ENCODE measurements around the gene ZNF630. TPM values are rescaled to one million over a fixed set of nuclear protein-coding genes. Genes with fewer than 3 reads are reported as not detected.
"Not testable (repeated sequence)": the region's sequence is repeated elsewhere in the genome, so short reads cannot be mapped to it uniquely, and the experiment has no call there.

Gene ZNF630
- total RNA-seq (2014; rRNA removed; shearing (Covaris generic)) = not detected in 2 replicates
- polyA plus RNA-seq (2015; cell fraction: cytosol; rRNA removed) = not detected in 2 replicates
- not detected in 2 replicates for polyA plus RNA-seq (2015; cell fraction: nucleus; rRNA removed)

GRCh38 chrX:48071064-48071985 is at the start of gene ZNF630:
ZNF630 (minus strand) TSS chrX:48071640; CDS start chrX:48066886, 4,754 bp downstream.
- DNase-seq (ENCODE audit: low read depth, low spot score) = no peak
- in situ Hi-C loops (cut with HindIII; ENCODE audit: low pct_unique_long_range_greater_than_20kb, low sequenced_read_pairs) = no loop called here

DNA sequence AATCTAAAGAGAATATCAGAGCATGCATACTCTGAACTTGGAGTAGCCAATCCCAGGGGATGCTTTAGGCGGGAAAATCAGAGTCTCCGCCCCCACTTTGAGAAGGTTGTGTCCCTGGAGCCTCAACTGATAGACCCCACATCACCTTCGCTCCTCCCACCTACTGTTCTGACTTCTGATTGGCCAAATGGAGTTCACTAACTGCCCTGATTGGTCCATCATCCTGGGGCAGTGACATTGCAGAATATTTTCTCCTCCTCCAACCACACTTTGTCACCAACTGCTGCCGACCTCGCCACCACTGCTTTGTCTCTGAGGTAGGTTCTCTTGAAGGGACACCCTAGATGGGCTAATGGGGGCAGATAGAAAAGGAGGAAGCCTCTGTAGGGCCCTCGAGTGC is 36.3 kb upstream of the ZNF630 start:
- in situ Hi-C loops (cut with HindIII; ENCODE audit: low pct_unique_long_range_greater_than_20kb, low sequenced_read_pairs) = no loop called here
- DNase-seq (ENCODE audit: low read depth, low spot score) = no peak

GRCh38 chrX:48102874-48103374 is 31.5 kb upstream of the ZNF630 start:
- in situ Hi-C loops (cut with HindIII; ENCODE audit: low pct_unique_long_range_greater_than_20kb, low sequenced_read_pairs) = no loop called here
- no peak for DNase-seq (ENCODE audit: low read depth, low spot score)

GRCh38 chrX:48101443-48101842 is 30.0 kb upstream of the ZNF630 start:
- in situ Hi-C loops (cut with HindIII; ENCODE audit: low pct_unique_long_range_greater_than_20kb, low sequenced_read_pairs) = no loop called here
- DNase-seq (ENCODE audit: low read depth, low spot score) = no peak

DNA sequence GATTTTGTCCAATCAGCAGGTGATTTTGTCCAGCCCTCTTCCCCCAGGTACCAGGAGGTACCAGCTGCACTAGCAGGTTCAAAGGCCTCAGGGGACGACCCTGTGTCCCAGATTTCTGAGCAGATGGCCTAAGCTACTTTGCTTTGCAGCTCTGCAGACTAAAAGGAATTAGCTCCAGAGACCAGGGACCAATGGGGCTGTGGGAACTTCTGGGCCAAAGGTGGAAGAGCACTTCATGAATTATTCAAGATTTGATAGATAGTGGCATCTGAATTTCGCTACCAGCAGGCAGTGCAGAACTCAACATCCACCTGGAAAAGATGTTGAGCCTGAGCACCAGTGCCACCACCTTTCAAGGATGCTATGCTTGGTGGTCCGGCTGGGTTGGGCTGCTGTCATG is 21.1 kb upstream of the ZNF630 start:
- DNase-seq (ENCODE audit: low read depth, low spot score); in situ Hi-C loops (cut with HindIII; ENCODE audit: low pct_unique_long_range_greater_than_20kb, low sequenced_read_pairs): not testable (repeated sequence)

GRCh38 chrX:48090123-48090522 is 18.7 kb upstream of the ZNF630 start:
- in situ Hi-C loops (cut with HindIII; ENCODE audit: low pct_unique_long_range_greater_than_20kb, low sequenced_read_pairs) = no loop called here
- DNase-seq (ENCODE audit: low read depth, low spot score) = no peak

GRCh38 chrX:48086082-48086481 is 14.6 kb upstream of the ZNF630 start:
- no peak for DNase-seq (ENCODE audit: low read depth, low spot score)
- in situ Hi-C loops (cut with HindIII; ENCODE audit: low pct_unique_long_range_greater_than_20kb, low sequenced_read_pairs) = no loop called here

DNA sequence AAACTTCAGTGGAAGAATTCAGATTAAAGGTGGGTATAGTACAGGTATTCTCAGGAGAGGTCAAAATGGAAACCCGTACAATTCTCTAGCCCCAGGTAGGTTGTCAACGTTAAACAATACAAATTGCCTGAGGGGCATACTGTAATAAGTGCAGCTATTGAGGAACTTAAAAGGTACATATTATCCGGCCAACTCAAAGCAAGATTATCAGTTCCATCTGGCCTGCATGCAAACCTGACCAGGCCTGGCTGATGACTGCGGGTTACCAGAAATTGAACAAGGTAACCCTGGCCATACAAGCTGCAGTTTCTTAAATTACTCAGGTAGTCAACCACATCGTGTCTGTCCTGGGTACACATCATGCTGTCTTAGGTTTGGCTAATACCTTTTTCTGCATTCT is 12.3 kb upstream of the ZNF630 start:
- in situ Hi-C loops (cut with HindIII; ENCODE audit: low pct_unique_long_range_greater_than_20kb, low sequenced_read_pairs) = no loop called here
- DNase-seq (ENCODE audit: low read depth, low spot score) = no peak

- in situ Hi-C loops (cut with HindIII; ENCODE audit: low pct_unique_long_range_greater_than_20kb, low sequenced_read_pairs) = no loop called here
- DNase-seq (ENCODE audit: low read depth, low spot score) = no peak
These were observed 11.8 kb upstream of the ZNF630 start for GRCh38 chrX:48083212-48083611.

DNA sequence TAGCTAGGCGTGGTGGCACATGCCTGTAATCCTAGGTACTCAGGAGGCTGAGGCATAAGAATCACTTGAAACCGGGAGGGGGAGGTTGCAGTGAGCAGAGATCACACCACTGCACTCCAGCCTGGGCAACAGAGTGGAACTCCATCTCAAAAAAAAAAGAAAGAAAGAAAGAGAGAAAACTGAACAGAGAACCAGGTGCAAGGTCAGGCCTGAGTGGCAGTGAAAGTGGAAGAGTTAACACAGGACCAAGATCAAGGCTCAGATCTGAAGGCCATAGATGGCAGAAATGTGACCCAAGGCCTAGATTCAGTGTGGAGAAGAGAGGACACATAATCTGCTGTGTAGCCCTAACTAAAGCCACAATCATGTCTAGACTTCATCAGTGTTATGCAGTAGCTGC is 4.9 kb upstream of the ZNF630 start:
- DNase-seq (ENCODE audit: low read depth, low spot score) = no peak
- in situ Hi-C loops (cut with HindIII; ENCODE audit: low pct_unique_long_range_greater_than_20kb, low sequenced_read_pairs) = no loop called here

DNA sequence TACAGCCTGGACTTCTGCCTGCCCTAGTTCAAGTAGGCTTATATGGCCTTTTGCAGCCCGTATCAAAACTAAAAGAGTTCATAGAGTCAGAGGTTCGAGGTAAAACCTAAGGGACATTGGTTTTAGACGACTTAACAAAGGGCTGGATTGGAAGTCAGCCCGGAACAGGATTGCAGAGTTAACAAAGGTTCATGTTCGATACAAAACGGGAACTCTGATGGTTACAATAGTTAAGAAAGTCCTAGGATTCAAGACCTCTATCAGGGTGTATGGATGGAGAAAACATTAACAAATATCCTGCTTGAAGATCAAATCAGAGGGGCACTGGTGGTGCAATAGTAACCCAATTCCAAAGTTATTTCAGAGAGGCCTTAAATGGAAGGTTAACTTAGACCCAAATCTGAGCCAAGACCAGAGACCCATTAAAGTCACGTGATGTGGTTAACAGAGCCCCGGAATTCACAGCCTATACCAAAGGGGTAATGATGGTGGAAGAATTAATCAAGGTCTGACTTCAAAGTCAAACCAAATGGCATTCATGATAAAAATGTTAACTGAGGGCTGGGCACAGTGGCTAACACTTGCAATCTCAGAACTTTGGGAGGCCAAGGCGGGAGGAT is 656 bp upstream of the ZNF630 start:
- in situ Hi-C loops (cut with HindIII; ENCODE audit: low pct_unique_long_range_greater_than_20kb, low sequenced_read_pairs) = no loop called here
- DNase-seq (ENCODE audit: low read depth, low spot score) = no peak

DNA sequence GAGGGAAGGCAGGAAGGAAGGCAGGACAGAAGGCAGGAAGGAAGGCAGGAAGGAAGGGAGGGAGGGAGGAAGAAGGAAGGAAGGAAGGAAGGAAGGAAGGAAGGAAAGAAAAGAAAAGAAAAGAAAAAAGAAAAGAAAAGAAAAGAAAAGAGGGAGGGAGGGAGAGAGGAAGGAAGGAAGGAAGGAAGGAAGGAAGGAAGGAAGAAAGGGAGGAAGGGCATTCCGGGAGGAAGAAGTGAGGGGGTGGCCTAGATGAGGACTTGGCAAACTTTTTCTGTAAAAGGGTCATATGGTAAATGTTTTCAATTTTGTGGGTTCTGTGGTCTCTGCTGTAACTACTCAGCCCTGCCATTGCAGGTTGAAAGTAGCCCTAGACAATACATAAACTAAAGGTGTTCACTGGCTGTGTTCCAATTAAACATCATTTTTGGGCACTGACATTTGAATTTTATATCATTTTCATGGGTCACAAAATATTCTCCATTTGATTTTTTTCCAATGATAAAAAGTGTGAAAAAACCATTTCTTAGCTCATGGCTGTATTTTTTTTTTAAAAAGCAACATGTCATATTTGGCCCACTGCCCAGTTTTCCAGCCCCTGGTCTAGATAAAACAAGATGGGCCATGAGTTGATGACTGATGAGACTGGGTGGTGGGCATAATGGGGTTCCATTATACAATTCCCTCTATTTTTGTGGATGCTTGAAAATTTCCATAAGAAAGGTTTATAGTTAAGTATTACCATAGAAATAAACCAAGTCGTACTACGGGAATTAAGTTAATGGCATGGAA is 3.1 kb downstream of the ZNF630 start:
- in situ Hi-C loops (cut with HindIII; ENCODE audit: low pct_unique_long_range_greater_than_20kb, low sequenced_read_pairs) = no loop called here
- DNase-seq (ENCODE audit: low read depth, low spot score) = no peak

- DNase-seq (ENCODE audit: low read depth, low spot score) = no peak
- in situ Hi-C loops (cut with HindIII; ENCODE audit: low pct_unique_long_range_greater_than_20kb, low sequenced_read_pairs) = no loop called here
These were observed 7.2 kb downstream of the ZNF630 start for GRCh38 chrX:48064261-48064660.

- in situ Hi-C loops (cut with HindIII; ENCODE audit: low pct_unique_long_range_greater_than_20kb, low sequenced_read_pairs) = no loop called here
- no peak for DNase-seq (ENCODE audit: low read depth, low spot score)
These were observed 12.2 kb downstream of the ZNF630 start for GRCh38 chrX:48059296-48059639.

GRCh38 chrX:48058621-48059295 is 12.7 kb downstream of the ZNF630 start:
- no peak for DNase-seq (ENCODE audit: low read depth, low spot score)
- in situ Hi-C loops (cut with HindIII; ENCODE audit: low pct_unique_long_range_greater_than_20kb, low sequenced_read_pairs) = no loop called here

DNA sequence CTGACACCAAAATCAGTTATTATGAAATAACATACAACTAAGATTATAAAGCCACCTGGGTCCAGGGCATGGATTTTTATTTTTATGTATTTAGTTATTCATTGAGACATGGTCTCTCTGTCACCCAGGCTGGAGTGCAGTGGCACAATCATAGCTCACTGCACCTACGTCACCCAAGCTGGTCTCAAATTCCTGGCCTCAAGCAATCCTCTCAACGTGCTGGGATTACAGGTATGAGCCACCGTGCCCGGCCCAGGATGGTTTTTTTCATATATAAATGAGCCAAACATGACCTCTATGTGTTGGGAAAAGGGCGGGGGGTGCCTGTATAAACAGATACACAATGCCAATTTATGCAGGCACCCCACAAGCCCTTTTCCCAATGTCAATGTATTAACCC is 24.6 kb downstream of the ZNF630 start:
- in situ Hi-C loops (cut with HindIII; ENCODE audit: low pct_unique_long_range_greater_than_20kb, low sequenced_read_pairs) = no loop called here
- no peak for DNase-seq (ENCODE audit: low read depth, low spot score)

Measured in SK-MEL-5 (cell line).